OCI-LY1 (cell line): ENCODE results near the gene CACFD1.

Experiments
- EZH2 ChIP-seq: fragments of 200-600 bp; sonication (generic), shearing (Covaris generic); IDR thresholded peaks from 2 replicates; pipeline ENCODE4 v1.8.0; 2017; ENCODE audit warnings: borderline replicate concordance, mixed run types, mild to moderate bottlenecking, antibody characterized with exemption, low read length, moderate library complexity, mixed read lengths
- TF ChIP-seq, protein P1 (sequence below): fragments of 200-600 bp; sonication (generic), shearing (Covaris generic); IDR thresholded peaks from 2 replicates; pipeline ENCODE4 v1.5.1; 2017; ENCODE audit warnings: mild to moderate bottlenecking, antibody characterized with exemption, low read length, moderate library complexity, mixed read lengths

DNA sequence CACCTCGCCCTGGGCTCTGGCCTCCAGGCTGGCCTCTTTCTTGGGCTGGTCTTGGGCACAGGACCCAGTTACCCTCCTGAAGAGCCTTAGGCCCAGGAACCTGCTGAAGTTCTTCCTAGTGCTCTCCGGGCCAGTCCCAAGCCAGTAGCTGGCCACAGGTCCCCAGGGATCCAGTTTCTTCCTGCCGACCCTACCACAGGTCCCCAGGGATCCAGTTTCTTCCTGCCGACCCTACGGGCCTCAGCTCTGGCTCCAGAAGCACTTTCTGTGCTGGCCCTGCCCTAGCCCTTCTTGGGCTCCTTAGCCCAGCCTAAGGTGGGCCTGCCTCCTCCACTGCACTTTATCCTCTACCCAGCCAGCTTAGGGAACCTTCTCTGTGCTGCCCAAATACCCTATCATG lies 18.2 kb upstream of the CACFD1 start:
- TF ChIP-seq, protein P1, sequence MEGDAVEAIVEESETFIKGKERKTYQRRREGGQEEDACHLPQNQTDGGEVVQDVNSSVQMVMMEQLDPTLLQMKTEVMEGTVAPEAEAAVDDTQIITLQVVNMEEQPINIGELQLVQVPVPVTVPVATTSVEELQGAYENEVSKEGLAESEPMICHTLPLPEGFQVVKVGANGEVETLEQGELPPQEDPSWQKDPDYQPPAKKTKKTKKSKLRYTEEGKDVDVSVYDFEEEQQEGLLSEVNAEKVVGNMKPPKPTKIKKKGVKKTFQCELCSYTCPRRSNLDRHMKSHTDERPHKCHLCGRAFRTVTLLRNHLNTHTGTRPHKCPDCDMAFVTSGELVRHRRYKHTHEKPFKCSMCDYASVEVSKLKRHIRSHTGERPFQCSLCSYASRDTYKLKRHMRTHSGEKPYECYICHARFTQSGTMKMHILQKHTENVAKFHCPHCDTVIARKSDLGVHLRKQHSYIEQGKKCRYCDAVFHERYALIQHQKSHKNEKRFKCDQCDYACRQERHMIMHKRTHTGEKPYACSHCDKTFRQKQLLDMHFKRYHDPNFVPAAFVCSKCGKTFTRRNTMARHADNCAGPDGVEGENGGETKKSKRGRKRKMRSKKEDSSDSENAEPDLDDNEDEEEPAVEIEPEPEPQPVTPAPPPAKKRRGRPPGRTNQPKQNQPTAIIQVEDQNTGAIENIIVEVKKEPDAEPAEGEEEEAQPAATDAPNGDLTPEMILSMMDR: no peak
- TF ChIP-seq EZH2: no peak
